ENCODE measurements around the gene EXOC3. TPM values are rescaled to one million over a fixed set of nuclear protein-coding genes. Genes with fewer than 3 reads are reported as not detected.

EXOC3 gene
- total and polyA plus RNA-seq, 2 of the 4 experiments (the other 2 are of a cell fraction) = 35.1 to 47.5 TPM

GRCh38 chr5:421287-421880 is 21.6 kb upstream of the EXOC3 start:
- no TSS peak for BruUV-seq (replicated peaks)
- Histone ChIP-seq H2BK20ac (ENCODE audit: low read depth, low read length) (no peak overlapping the region), H3K18ac (ENCODE audit: low read depth, low read length) (no peak overlapping the region), H2BK120ac (ENCODE audit: low read depth, low read length) (no peak overlapping the region), H3K4me2 (ENCODE audit: low read depth, low read length) (no peak overlapping the region), H3K79me1 (ENCODE audit: low read depth in 1 of 2, low read length in 2 of 2) (peaks cover 8 to 66% of the 10 kb centered on the region in 2 experiments), H3K56ac (ENCODE audit: extremely low read depth, insufficient read depth, low read length) (no peak overlapping the region), H3K27ac (ENCODE audit: insufficient read depth, low read length) (no peak overlapping the region), H3K9me1 (ENCODE audit: insufficient read depth, low read length) (peaks cover 7% of the 10 kb centered on the region), H4K5ac (ENCODE audit: low read depth, low read length) (no peak overlapping the region), H2AFZ (replicated peaks; ENCODE audit: low read length, poor library complexity) (no peak overlapping the region), H3K27me3 (ENCODE audit: control insufficient read depth, insufficient read depth, low read length) (no peaks in the 10 kb centered on the region), H2AK5ac (ENCODE audit: low read depth, low read length) (no peak overlapping the region), H2BK5ac (ENCODE audit: low read depth, low read length, poor library complexity, severe bottlenecking) (no peak overlapping the region), H3K4me1 (ENCODE audit: control insufficient read depth, insufficient read depth, low read length) (peaks cover 12% of the 10 kb centered on the region), H4K8ac (ENCODE audit: low read depth in 2 of 2, low read length in 2 of 2) (no peak overlapping the region), H3K4ac (ENCODE audit: low read depth, low read length) (no peak overlapping the region), H3K9ac (ENCODE audit: low read depth, low read length) (no peak overlapping the region), H3K36me3 (ENCODE audit: control insufficient read depth, insufficient read depth, low read length) (peaks cover 54% of the 10 kb centered on the region), H3K9me3 (ENCODE audit: control insufficient read depth, insufficient read depth, low read length) (no peaks in the 10 kb centered on the region), H3K14ac (replicated peaks; ENCODE audit: low read depth, low read length) (no peak overlapping the region), H4K20me1 (ENCODE audit: insufficient read depth, low read length) (no peaks in the 10 kb centered on the region; the same call in 1 of the 2 replicates), H3K4me3 (ENCODE audit: insufficient read depth, low read depth, low read length) (no peak overlapping the region), H4K91ac (ENCODE audit: insufficient read depth, low read depth, low read length) (no peak overlapping the region), H2BK15ac (ENCODE audit: low read depth, low read length) (no peak overlapping the region), H2AK9ac (replicated peaks; ENCODE audit: low read depth, low read length, poor library complexity) (no peak overlapping the region), H3K23ac (ENCODE audit: low read depth, low read length) (no peak overlapping the region)
- ATAC-seq (ENCODE audit: low read depth) (no peak), DNase-seq (no peak)
- in situ Hi-C loops (cut with MboI; ENCODE audit: low sequenced_read_pairs) (no loop called here), intact Hi-C loops (cut with micrococcal nuclease) (no loop called here), dilution Hi-C loops (cut with HindIII; ENCODE audit: low sequenced_read_pairs, unreplicated experiment) (no loop called here)
- 92% methylated on average over 22 of the region's 34 CpGs; no CpG with 5 or more reads in 1 of the 2 experiments for WGBS, 2 experiments (ENCODE audit: extremely low coverage in 2 of 2, insufficient read length in 1 of 2)
- TF ChIP-seq SMC3 (IDR thresholded peaks at IDR 0.05; ENCODE audit: low read depth, low read length) = no peak
- TF ChIP-seq CHD1 (IDR thresholded peaks at IDR 0.05; ENCODE audit: low read depth, low read length) = no peak
- no peak for TF ChIP-seq RAD21 (IDR thresholded peaks at IDR 0.05; ENCODE audit: low read length)
- no peak for TF ChIP-seq POLR2A (IDR thresholded peaks at IDR 0.05; ENCODE audit: low read depth, low read length)
- no peak for TF ChIP-seq MAFK (IDR thresholded peaks at IDR 0.05; ENCODE audit: low read depth, low read length)
- no peak for TF ChIP-seq RCOR1 (IDR thresholded peaks at IDR 0.05; ENCODE audit: insufficient replicate concordance, low read length)
- no peak for TF ChIP-seq FOS (IDR thresholded peaks at IDR 0.05; ENCODE audit: low read depth, low read length)
- TF ChIP-seq CTCF (conservative IDR thresholded peaks at IDR 0.05; ENCODE audit: low read depth, low read length) = no peak
- no peak for TF ChIP-seq RFX5 (IDR thresholded peaks at IDR 0.05; ENCODE audit: low read depth, low read length)
- POLR2A ChIA-PET (ENCODE audit: unreplicated experiment) = no interaction called here
- CTCF ChIA-PET = no interaction called here
